ENCODE measurements around the gene TP53I11. TPM values are rescaled to one million over a fixed set of nuclear protein-coding genes. Genes with fewer than 3 reads are reported as not detected.

The TP53I11 gene
- total and polyA plus RNA-seq, 2 of the 13 experiments (the other 11 are each of a cell fraction or from before 2014, with no cell fraction given), result not detected

DNA sequence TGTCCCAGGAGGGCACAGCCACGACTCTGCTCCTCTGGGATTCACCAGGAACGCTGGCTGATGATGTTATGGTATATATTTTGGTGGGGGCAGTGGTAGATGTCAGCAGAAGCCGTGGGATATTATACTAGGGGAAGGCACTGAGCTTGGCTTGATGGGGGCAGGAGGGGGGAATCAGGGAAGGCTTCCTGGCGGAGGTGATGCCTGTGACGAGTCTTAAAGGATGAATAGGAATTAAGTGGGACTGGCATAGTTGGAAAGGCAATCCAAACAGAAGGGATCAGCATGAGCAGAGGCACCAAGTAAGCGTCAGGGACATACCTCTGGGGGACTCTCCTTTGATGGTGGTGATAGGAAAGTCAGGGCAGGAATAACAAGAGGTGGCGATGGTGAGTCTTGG, 47.6 kb downstream of the TP53I11 start:
- ChIA-PET CTCF (ENCODE audit: low intra/inter-chr PET ratio, low total read pairs) (no interaction called here), POLR2A (no interaction called here)
- in situ Hi-C loops (cut with HindIII; ENCODE audit: extremely low pct_ligation_motif_present, low pct_unique_long_range_greater_than_20kb), result no loop called here
- TF ChIP-seq ZBTB2 (CRISPR knock-in tag; IDR thresholded peaks at IDR 0.05; ENCODE audit: low read depth) (no peak), PHF20 (CRISPR knock-in tag; IDR thresholded peaks at IDR 0.05) (no peak), ZBTB37 (CRISPR knock-in tag; IDR thresholded peaks at IDR 0.05) (no peak), ZNF710 (CRISPR knock-in tag; IDR thresholded peaks at IDR 0.05; ENCODE audit: borderline replicate concordance) (no peak), ZNF432 (CRISPR knock-in tag; IDR thresholded peaks at IDR 0.05; ENCODE audit: borderline replicate concordance) (no peak), YEATS4 (CRISPR knock-in tag; IDR thresholded peaks at IDR 0.05; ENCODE audit: borderline replicate concordance) (no peak), GTF2F1 (IDR thresholded peaks at IDR 0.05; ENCODE audit: low read length) (no peak), ZNF572 (CRISPR knock-in tag; IDR thresholded peaks at IDR 0.05) (no peak), NR2F6 (IDR thresholded peaks at IDR 0.05) (no peak), NR2F6 (CRISPR knock-in tag; IDR thresholded peaks at IDR 0.05) (no peak), ZNF564 (CRISPR knock-in tag; IDR thresholded peaks at IDR 0.05) (no peak), ZFP36 (IDR thresholded peaks at IDR 0.05; ENCODE audit: borderline replicate concordance, low read depth, low read length, partially characterized antibody) (no peak), POLR2AphosphoS2 (IDR thresholded peaks at IDR 0.05; ENCODE audit: low read depth, low read length) (no peak), TGIF2 (CRISPR knock-in tag; IDR thresholded peaks at IDR 0.05) (no peak), ZNF879 (CRISPR knock-in tag; IDR thresholded peaks at IDR 0.05) (no peak), REXO4 (CRISPR knock-in tag; IDR thresholded peaks at IDR 0.05; ENCODE audit: borderline replicate concordance) (no peak), MZF1 (CRISPR knock-in tag; IDR thresholded peaks at IDR 0.05; ENCODE audit: borderline replicate concordance) (no peak), GLMP (CRISPR knock-in tag; IDR thresholded peaks at IDR 0.05; ENCODE audit: borderline replicate concordance) (no peak)
- TF ChIP-seq, protein P1, sequence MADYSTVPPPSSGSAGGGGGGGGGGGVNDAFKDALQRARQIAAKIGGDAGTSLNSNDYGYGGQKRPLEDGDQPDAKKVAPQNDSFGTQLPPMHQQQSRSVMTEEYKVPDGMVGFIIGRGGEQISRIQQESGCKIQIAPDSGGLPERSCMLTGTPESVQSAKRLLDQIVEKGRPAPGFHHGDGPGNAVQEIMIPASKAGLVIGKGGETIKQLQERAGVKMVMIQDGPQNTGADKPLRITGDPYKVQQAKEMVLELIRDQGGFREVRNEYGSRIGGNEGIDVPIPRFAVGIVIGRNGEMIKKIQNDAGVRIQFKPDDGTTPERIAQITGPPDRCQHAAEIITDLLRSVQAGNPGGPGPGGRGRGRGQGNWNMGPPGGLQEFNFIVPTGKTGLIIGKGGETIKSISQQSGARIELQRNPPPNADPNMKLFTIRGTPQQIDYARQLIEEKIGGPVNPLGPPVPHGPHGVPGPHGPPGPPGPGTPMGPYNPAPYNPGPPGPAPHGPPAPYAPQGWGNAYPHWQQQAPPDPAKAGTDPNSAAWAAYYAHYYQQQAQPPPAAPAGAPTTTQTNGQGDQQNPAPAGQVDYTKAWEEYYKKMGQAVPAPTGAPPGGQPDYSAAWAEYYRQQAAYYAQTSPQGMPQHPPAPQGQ (CRISPR knock-in tag; IDR thresholded peaks at IDR 0.05; ENCODE audit: borderline replicate concordance), result no peak

More for the DNA sequence above, 47.6 kb downstream of the TP53I11 start:
- no peaks in the 10 kb centered on the region for H3K79me2 ChIP-seq (ENCODE audit: insufficient read depth, low read length)
- H3K4me1 ChIP-seq (ENCODE audit: insufficient read depth, low read length), result no peaks in the 10 kb centered on the region
- no peaks in the 10 kb centered on the region for H3K9me3 ChIP-seq (ENCODE audit: low read length)
- FAIRE-seq, result no peak
- intact Hi-C loops (cut with micrococcal nuclease; ENCODE audit: unreplicated experiment), result no loop called here
- no peaks in the 10 kb centered on the region for H3K36me3 ChIP-seq (replicated peaks in 1 of 2; ENCODE audit: control insufficient read depth in 1 of 2, insufficient read depth in 2 of 2, low read length in 2 of 2)
- H3K27me3 ChIP-seq (ENCODE audit: control insufficient read depth in 1 of 2, insufficient read depth in 2 of 2, low read length in 2 of 2), result peaks cover 0 to 4% of the 10 kb centered on the region in 2 experiments; a peak in 2 of 5 replicates
- H4K20me1 ChIP-seq (ENCODE audit: insufficient read depth, low read length), result no peaks in the 10 kb centered on the region
- WGBS (ENCODE audit: low lambda C conversion rate), result 13% methylated on average over 7 of the region's 7 CpGs
- no peak overlapping the region for H3K4me3 ChIP-seq (replicated peaks in 1 of 3; ENCODE audit: insufficient read depth in 1 of 3, low read depth in 2 of 3, low read length in 3 of 3)
- no peak overlapping the region for H3K27ac ChIP-seq (ENCODE audit: extremely low read length, insufficient read depth, low read length)
- BruUV-seq (replicated peaks), result no TSS peak
- no peak for DNase-seq (ENCODE audit: low spot score)
- H2AFZ ChIP-seq (ENCODE audit: low read length), result no peak overlapping the region
- no peak overlapping the region for H3K4me2 ChIP-seq (ENCODE audit: low read depth, low read length)
- no peak for ATAC-seq
- H3K9ac ChIP-seq (ENCODE audit: insufficient read depth, low read depth, low read length), result no peak overlapping the region

All from HepG2 (cell line).